HG03064 (cell line): ENCODE data around the gene ARSB.

Experiments
- ATAC-seq: cut with Tn5 transposase; IDR thresholded peaks from one replicate; pipeline ENCODE4 v1.9.1; 2021; ENCODE audit warnings: low read depth; ENCODE audit not compliant: unreplicated experiment

The ARSB gene

GRCh38 chr5:78761840-78762239 lies 223.3 kb downstream of the ARSB start:
- ATAC-seq: no peak

DNA sequence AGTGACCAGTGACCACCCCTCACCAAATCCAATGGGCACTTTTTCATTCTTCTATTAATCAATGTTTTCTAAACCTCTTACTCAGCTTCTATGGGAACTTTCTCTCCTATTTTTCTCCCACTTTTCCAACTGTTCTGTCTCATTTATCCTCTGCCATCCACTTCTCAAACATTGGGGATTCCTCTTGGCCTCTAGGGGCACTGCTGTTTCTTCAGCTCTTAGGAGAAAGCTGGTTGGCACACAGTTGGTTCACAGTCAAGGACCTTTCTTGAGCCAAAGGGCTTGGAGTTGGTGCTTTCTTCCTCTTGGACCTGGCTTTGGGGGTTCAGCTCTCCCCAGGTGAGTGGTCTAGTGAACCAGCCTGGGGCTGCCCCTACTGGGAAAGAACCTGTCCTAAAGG lies 224.3 kb downstream of the ARSB start:
- no peak for ATAC-seq

DNA sequence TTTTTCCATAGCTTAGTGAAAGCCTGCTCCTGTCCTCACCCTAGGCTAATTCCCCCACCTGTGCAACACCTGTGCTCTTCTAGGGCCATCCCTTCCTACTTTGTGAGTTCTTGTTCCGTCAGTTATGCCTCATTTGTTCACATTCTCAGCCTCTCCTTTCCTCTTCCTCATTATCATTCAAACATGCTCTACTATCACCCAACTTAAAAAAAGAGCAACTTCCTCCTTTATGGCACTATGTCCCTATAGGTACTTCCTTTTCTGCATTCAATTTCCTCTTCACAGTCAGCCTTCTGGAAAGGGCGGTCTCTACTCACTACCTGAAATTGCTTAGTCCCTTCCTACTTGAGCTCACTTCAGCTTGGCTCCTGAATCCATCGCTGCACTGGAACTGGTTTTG lies 224.7 kb downstream of the ARSB start:
- ATAC-seq: no peak

DNA sequence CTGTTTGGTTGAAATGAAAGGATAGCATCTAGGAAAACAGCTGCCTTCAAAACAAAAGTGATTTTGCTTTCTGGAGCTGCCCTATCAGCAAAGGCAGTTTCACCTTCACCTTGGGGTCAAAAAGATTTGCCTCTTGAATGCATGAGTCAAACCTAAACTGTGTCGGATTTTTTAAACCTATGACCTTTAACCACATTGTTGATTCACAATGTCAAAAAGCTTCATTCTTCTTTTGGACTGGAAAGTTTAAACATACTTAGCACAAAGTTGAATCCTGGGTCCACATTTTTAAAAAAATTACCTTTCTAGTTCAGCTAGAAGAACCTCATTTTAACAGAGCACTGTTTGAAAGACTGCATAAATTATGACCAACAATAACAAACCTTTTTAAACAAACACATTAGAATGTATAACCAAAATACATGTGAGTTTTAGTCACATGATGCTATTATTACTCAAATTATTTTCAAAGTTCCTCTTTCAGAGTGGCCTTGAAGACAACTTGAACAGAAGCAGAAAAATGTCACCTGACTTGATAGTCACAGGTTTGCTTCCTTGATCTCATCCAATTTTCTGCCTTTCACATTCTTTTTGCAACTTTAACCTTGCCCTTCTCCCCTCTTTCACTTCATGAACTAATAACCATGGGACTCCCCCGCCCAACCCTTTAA lies 226.8 kb downstream of the ARSB start:
- ATAC-seq: peak; percentile 60

DNA sequence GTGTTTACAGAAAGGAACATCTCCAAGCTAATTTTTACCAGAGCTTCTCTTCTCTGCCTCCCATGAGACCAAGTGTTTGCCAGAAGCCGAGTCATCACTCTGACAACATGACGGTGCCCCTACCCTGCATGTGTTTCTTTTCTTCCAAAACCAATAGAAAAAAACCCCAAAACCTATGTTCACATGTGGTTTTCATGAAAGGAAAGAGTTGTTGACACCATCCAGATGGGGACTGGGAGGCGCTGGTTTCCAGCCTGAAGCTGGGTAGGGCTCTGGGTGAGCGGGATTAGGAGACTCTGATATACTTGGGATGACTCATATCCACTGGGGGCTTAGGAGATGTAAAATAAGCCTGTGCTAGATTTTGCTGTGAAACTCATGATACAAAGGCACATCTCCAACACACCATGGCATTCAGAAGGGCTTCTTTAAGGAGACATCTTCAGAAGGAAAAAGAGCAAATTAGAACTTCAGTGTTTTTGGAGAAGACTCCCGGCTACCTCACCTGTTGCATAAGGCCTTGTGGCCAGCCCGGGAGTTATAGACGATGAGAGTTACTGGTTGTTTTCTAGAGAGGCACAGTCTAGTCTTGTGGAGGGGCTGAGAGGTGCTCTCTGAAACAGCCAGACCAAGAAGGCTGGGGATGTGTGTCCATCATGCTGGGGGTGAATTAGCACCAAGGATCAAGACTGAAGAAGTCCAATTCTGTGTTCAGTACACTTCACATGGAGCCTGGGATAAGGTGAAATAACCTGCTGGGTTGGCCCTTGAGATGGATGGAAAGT lies 227.6 kb downstream of the ARSB start:
- ATAC-seq: no peak

DNA sequence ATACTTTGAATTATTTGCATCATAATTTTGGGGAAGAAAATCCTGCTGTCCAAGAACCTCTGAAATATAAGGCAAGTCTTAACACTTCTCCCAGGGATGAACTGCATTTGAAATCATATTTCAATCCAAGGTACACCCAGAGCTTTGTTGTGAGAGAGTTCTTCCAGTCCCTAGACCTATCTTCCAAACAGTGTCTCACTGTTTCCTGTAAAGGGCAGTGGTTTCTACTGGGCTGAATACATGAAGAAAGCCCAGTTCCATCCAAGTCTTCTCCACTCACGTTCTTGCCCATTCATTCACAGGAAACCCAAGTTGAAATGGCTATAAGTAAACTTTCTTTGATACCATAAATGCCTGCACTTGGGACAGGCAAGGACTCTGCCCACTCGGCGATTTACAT lies 228.3 kb downstream of the ARSB start:
- ATAC-seq: no peak

- ATAC-seq: no peak
Measured at GRCh38 chr5:78755822-78756429, 229.2 kb downstream of the ARSB start.

DNA sequence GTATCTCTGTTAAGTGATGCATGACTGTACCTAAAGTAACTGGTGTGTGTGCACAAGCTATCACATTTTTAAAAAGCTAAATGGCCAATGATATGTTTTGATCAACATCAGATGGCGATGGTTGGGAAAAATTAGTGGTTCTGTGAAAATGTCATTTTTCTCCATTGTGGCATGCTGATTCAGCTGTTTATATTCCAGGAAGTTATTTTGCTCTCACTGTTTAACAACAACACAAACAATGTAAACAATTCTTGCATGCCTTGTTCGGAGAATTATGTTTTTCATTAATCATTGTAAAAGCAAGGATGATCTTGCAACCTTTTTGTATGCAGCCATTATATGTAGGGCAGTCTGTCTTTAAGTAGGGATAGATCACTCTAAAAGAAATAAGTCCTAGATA lies 230.5 kb downstream of the ARSB start:
- ATAC-seq: no peak

DNA sequence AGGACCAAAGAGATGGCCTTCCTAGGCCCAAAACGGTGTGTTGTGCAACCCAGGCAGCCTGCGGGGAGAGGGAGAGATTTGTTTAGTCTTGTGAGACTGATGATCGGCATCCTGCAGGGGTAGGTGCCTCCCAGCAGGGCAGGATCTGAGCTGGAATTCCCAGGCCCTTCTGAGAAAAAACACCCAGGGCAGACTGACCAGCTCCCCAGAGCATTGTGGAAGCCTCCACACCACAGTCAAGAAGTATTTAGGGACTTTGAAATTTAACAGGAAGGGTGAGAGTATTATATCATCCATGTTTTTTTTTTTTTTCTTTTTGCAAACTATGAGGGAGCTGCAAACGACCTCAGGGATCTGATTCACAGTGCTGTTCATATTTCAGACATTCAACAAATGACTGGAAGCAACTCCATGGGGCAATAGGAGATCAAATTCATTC lies 232.0 kb downstream of the ARSB start:
- no peak for ATAC-seq

- no peak for ATAC-seq
Measured at GRCh38 chr5:78751872-78752271, 233.2 kb downstream of the ARSB start.

GRCh38 chr5:78750281-78750680 lies 234.8 kb downstream of the ARSB start:
- no peak for ATAC-seq

- ATAC-seq: no peak
Measured at GRCh38 chr5:78747705-78748359, 237.3 kb downstream of the ARSB start.

DNA sequence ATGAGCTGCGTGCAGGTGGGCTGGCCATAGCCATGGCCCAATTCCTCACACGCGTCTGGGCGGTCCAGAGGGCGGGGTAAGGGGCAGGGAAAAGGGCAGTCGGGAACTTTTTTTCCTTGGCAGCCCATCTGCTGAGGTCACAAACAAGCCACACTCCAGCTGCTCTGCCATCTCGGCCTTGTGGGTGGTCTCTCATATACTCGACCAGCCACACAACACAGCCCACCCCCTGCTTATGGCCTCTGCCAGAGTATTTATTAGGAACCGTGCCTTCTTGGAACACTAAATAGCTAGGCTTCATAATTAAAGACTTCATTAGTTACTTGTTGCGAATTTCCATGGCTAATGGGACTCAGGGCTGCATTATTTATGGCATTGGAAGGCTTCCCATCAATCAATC lies 238.1 kb downstream of the ARSB start:
- ATAC-seq: no peak

- ATAC-seq: no peak
Measured at GRCh38 chr5:78746021-78746770, 238.9 kb downstream of the ARSB start.

GRCh38 chr5:78744951-78745534 lies 240.1 kb downstream of the ARSB start:
- no peak for ATAC-seq

- ATAC-seq: no peak
Measured at GRCh38 chr5:78741019-78741418, 244.1 kb downstream of the ARSB start.

DNA sequence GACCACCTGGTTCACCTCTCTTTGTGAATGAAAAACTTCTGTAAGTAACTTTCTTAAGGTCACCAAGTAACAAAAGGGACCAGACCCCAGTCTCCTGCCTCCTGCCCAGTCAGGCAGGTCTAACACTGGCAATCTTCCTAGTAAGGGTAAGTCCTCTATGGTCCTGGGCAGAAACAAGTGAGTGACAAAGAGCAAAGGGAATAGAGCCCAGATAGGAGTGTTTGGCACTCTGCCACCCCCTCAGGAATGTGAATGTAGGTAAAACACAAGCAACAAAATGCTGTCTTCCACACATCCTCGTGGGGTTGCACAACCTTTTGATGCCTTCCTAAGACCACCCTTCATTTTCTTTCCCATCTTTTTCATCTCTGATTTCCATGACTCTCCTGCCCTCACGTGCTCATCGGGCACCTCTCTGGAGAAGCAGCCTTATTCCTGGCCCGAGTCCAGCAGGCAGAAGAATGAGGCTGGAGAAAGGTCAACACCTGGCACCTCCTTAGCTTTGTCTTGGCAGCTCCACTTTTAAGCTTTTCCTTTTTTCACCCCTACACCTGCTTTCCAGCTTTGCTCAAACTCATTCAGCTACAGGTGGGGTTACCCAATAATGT lies 246.3 kb downstream of the ARSB start:
- ATAC-seq: no peak

DNA sequence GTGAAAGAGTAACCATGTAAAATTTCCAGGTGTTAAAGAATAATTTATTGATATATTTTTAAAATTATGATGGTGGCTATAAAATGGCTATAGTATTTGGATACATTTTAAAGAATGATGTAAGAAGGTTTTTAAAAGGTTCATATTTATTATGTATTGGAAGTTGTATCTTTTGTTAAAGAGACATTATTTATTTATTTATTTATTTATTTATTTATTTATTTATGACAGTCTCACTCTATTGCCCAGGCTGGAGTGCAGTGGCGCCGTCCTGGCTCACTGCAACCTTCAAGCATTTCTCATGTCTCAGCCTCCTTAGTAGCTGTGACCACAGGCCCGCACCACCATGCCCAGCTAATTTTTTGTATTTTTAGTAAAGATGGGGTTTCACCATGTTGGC lies 247.0 kb downstream of the ARSB start:
- ATAC-seq: no peak

- ATAC-seq: no peak
Measured at GRCh38 chr5:78735834-78736463, 249.2 kb downstream of the ARSB start.
